ENCODE results near the gene MAML2. TPM values are rescaled to one million over a fixed set of nuclear protein-coding genes. Genes with fewer than 3 reads are reported as not detected.

The MAML2 gene
- total RNA-seq, 1 experiment from 2014 or later = 0.82 TPM

DNA sequence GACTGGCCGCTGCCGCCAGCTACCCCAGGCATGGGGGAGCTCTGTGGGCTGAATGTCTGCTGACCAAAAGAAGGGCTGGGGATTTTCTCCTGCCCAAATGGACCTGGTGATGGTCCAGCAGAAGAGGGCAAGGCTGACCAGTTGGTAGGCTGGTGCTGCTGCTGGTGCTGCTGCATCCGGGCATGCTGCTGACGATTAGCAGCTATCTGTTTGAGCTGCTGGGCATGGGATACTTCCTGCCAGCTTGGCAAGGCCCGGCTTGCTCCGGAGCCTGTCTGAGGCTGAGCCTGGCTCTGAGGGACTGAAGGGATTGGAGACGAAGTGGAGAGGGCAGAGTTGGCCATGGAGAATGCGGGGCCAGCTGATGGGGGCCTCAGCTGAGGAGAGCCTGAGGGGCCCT, 250.5 kb downstream of the MAML2 start:
- no peak for DNase-seq
- no peaks in the 10 kb centered on the region for H3K9me3 ChIP-seq
- H3K4me3 ChIP-seq = no peak overlapping the region
- no peaks in the 10 kb centered on the region for H3K27me3 ChIP-seq
- H3K36me3 ChIP-seq = no peaks in the 10 kb centered on the region

- Histone ChIP-seq H3K9me3 (no peaks in the 10 kb centered on the region), H3K36me3 (no peaks in the 10 kb centered on the region), H3K27me3 (no peaks in the 10 kb centered on the region), H3K4me3 (no peak overlapping the region)
- no peak for DNase-seq
Measured at GRCh38 chr11:96091476-96091875, 251.5 kb downstream of the MAML2 start.

DNA sequence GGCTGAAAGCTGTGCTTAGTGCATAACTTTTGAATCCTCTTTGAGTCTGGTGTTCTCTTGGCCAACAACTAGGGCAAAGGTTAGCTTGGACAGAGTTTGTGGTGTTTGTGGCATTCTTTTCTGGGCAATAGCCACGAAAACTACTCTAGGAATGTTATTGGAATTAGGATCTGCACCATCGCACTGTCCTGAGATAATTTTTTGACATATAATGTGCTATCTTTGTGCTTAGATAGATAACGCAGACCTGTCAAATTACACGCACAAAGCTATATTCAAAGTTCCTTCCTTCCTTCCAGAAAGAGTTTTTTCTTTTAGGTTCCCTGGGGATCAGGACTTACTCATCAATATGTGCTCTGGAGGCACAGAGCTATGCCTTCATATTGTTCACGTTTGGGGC, 252.3 kb downstream of the MAML2 start:
- DNase-seq = no peak
- Histone ChIP-seq H3K27me3 (no peaks in the 10 kb centered on the region), H3K9me3 (no peaks in the 10 kb centered on the region), H3K4me3 (no peak overlapping the region), H3K36me3 (no peaks in the 10 kb centered on the region)

GRCh38 chr11:96088914-96089313, 254.1 kb downstream of the MAML2 start:
- Histone ChIP-seq H3K4me3 (no peak overlapping the region), H3K36me3 (no peaks in the 10 kb centered on the region)
- DNase-seq = no peak

DNA sequence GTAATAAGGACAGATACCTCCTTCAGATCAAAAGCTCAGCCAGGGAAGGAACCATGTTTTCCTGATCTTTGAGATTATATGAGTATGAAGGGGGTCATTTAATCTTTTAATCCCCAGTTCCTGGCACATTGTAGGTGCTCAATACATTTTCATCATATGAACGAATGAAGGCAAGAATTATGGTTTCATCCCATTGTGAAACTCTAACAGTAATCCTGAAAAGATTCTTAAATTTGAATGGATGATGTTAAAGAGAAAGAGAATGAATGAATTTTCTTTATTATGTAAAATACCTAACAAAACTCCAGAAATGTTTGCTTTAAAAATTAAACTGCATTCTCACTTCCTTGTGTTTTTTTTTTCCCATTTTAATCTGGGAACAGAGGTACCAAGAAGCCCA, 256.9 kb downstream of the MAML2 start:
- DNase-seq = no peak
- no peaks in the 10 kb centered on the region for H3K9me3 ChIP-seq
- no peaks in the 10 kb centered on the region for H3K27me3 ChIP-seq
- H3K36me3 ChIP-seq = no peaks in the 10 kb centered on the region
- no peak overlapping the region for H3K4me3 ChIP-seq

More at GRCh38 chr11:96088914-96089313, 254.1 kb downstream of the MAML2 start:
- Histone ChIP-seq H3K9me3 (no peaks in the 10 kb centered on the region), H3K27me3 (no peaks in the 10 kb centered on the region)

GRCh38 chr11:96085319-96085930, 257.6 kb downstream of the MAML2 start:
- no peak for DNase-seq
- Histone ChIP-seq H3K4me3 (no peak overlapping the region), H3K27me3 (no peaks in the 10 kb centered on the region), H3K36me3 (no peaks in the 10 kb centered on the region), H3K9me3 (no peaks in the 10 kb centered on the region)

DNA sequence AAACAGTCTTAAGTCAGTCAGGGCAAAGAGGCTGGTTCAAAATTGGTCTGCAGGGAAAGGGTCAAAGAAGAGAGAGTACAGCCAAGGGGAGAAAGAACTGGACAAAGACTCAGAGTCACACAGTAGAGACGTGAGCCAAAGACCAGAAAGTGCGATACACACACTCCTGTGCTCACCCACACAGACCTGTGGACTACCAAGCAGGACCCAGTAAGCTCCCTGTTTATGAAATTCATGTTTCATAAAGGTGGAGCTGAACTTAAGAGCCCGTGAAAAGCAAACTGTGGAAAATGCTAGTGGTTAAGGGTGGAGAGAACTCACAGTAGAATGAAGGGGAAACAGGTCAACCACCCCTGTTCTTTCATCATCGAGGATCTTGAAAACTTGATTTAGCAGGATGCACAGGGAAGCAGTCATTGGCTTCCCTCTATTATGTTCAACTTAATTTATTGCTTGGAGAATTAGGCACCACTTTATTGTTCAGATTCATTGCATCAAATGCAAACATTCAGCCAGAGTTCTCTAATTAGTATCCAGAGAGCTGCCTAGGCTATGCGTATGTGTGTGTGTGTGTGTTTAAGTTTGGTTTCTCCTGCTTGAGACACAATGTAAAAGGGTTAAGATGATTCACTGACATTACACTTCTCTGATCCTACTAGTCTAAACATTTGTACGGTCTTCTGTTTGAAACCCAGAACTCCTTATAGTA, 258.2 kb downstream of the MAML2 start:
- H3K36me3 ChIP-seq = no peaks in the 10 kb centered on the region
- H3K4me3 ChIP-seq = no peak overlapping the region
- no peak for DNase-seq
- no peaks in the 10 kb centered on the region for H3K9me3 ChIP-seq
- no peaks in the 10 kb centered on the region for H3K27me3 ChIP-seq

DNA sequence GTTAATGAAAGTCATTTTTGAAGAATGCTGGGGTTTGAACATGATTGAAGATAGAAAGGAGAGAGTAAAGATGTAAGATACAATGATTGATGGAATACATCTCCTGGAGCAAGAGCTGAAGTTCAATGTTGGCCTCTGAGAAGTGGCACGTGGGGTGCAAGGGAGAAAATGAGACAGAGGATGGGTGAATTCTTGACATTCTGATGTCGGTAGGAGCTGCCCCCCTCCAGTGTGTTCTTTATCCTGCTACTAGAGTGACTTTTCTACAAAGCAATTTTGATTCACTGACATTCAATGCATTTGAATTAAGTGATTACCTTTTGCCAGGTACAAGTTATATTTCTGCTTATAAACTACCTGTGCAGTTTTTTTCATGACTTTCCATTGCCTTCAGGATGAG, 260.1 kb downstream of the MAML2 start:
- H3K36me3 ChIP-seq = no peaks in the 10 kb centered on the region
- no peaks in the 10 kb centered on the region for H3K27me3 ChIP-seq
- H3K4me3 ChIP-seq = no peak overlapping the region
- DNase-seq = no peak
- H3K9me3 ChIP-seq = no peaks in the 10 kb centered on the region

DNA sequence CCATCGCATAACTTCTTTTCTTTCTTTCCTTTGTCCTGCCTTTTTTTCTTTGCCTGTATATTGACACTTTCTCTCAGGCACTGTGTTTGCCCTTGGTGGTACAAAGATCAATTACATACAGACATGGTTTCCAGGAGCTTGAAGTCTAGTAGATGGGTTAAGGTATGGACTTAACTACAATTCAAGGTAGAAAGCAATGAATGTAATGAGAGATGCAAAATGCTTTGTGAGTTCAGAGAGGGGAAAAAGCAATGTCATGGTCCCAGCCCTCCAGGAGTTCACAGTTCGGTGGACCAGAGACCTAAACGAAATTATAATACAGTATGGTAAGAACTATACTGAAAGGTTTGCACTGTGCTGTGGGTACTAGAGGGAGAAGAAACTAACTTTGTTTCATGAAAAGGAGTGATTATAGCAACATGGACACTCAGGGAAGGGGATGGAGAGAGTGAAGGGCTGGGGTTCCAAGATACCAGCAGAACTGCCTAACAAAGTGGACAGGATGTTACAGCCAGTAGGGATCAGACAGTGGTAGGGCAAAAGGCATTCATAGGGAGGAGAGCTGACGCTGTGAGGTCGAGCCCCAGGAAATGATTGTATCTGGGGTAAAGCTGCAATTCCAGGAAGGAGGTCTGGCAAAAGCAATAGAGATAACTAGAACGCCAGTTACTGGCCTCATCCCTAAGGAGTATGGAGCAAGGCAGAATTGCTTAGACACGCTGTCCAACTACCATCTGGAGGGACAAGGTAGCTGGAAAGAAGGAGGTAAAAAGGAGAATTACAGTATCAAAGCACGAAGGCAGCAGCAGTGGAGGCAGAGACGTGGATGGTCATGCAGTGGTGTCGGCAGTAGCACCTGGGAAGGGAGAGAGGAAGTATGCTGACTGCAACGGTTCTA, 260.7 kb downstream of the MAML2 start:
- Histone ChIP-seq H3K9me3 (no peaks in the 10 kb centered on the region), H3K4me3 (no peak overlapping the region), H3K27me3 (no peaks in the 10 kb centered on the region), H3K36me3 (no peaks in the 10 kb centered on the region)
- DNase-seq = no peak

GRCh38 chr11:96081561-96081960, 261.4 kb downstream of the MAML2 start:
- Histone ChIP-seq H3K9me3 (no peaks in the 10 kb centered on the region), H3K36me3 (no peaks in the 10 kb centered on the region), H3K27me3 (no peaks in the 10 kb centered on the region), H3K4me3 (no peak overlapping the region)
- DNase-seq = no peak

DNA sequence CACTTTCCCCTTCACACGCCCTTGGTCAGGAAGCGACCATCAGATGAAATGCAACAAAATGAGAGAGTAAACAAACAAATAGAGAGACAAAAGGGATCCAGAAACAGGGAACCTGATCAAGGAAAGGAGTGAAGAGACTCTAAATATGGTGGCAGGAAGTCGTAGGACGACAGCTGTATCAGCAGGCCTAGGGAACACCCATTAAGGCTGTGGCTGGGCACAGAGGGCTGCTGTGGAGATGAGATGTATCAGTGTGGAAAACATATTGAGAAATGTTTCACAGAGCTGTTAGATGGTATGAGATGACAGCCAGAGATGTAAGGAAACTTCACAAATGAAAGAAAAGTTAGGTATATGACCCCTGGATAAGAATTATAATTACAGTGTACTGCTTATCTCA, 263.3 kb downstream of the MAML2 start:
- Histone ChIP-seq H3K9me3 (no peaks in the 10 kb centered on the region), H3K27me3 (no peaks in the 10 kb centered on the region), H3K36me3 (no peaks in the 10 kb centered on the region), H3K4me3 (no peak overlapping the region)
- DNase-seq = no peak

- no peak for DNase-seq
- Histone ChIP-seq H3K9me3 (no peaks in the 10 kb centered on the region), H3K4me3 (no peak overlapping the region), H3K27me3 (no peaks in the 10 kb centered on the region), H3K36me3 (no peaks in the 10 kb centered on the region)
Measured at GRCh38 chr11:96075532-96075959, 267.4 kb downstream of the MAML2 start.

DNA sequence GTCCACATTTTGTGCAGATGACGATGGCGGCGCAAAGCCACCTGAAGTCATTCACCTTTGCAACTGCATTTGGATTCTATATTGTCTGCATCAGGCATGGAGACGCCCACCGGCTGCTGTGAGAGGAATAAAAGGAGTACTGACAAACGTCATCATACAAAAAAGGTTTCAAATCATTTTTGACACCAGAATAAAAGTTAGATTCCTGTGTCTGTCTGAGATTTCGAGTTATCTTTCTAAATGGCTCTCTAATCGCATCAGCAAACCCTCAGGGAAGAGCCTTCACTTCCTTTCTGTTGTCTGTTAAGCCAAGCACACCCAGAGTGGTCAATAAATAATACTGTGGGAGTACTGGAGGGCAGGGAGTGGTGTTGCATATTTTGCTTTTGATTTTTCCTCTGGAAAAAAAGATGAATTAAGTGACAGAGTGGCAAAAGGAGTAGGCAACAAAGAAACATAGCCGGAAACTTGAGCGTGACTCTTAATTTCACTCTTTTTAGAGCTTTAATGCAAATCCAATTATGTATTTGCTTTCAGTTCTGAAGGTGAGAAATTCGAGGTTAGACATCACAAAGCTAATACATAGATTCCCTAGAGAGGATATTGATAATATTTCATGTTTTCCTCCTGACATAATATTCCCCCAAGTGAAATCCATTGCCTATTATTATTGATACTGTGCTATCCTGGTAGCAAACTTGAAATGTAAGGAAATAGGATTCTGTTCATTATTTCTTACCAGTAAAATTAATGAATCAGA, 268.3 kb downstream of the MAML2 start:
- Histone ChIP-seq H3K27me3 (no peaks in the 10 kb centered on the region), H3K36me3 (no peaks in the 10 kb centered on the region), H3K9me3 (no peaks in the 10 kb centered on the region), H3K4me3 (no peak overlapping the region)
- DNase-seq = no peak

GRCh38 chr11:96073536-96073935, 269.5 kb downstream of the MAML2 start:
- H3K4me3 ChIP-seq = no peak overlapping the region
- H3K36me3 ChIP-seq = no peaks in the 10 kb centered on the region
- H3K9me3 ChIP-seq = no peaks in the 10 kb centered on the region
- DNase-seq = no peak
- no peaks in the 10 kb centered on the region for H3K27me3 ChIP-seq

GRCh38 chr11:96072592-96072991, 270.4 kb downstream of the MAML2 start:
- H3K27me3 ChIP-seq = no peaks in the 10 kb centered on the region
- DNase-seq = no peak
- no peaks in the 10 kb centered on the region for H3K9me3 ChIP-seq
- no peak overlapping the region for H3K4me3 ChIP-seq
- no peaks in the 10 kb centered on the region for H3K36me3 ChIP-seq

GRCh38 chr11:96070453-96070852, 272.5 kb downstream of the MAML2 start:
- DNase-seq = no peak
- H3K4me3 ChIP-seq = no peak overlapping the region
- H3K9me3 ChIP-seq = no peaks in the 10 kb centered on the region
- H3K27me3 ChIP-seq = no peaks in the 10 kb centered on the region
- H3K36me3 ChIP-seq = no peaks in the 10 kb centered on the region

DNA sequence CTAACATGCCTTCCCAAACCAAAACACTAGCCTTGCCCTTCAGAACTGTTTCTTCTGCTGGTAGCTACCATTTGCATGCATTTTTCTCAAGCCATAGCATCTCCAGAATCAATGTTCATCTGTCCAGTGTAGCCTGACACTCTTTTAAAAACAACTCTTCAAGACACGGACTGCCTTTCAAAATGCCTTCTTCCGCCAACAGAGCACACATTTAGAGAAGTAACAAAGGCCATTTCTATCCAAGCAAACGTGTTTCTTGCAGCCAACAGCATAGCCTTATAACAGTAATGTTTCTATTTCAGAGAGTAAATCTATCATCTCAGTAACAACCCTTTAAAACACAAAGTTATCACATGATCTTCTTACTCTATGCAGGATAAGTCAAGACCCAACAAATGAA, 275.8 kb downstream of the MAML2 start:
- Histone ChIP-seq H3K27me3 (no peaks in the 10 kb centered on the region), H3K9me3 (no peaks in the 10 kb centered on the region), H3K4me3 (no peak overlapping the region), H3K36me3 (no peaks in the 10 kb centered on the region)
- DNase-seq = no peak
